Stimulated activated CD4-positive, alpha-beta T cell treated with anti-CD3 and anti-CD28 coated beads, Interleukin-1b, Interleukin-23, amount 100 ng/mL, for 4 hours (primary cell): ENCODE data around the gene ATG16L2.
"Not testable (repeated sequence)": the region's sequence is repeated elsewhere in the genome, so short reads cannot be mapped to it uniquely, and the experiment has no call there.

Experiments used
- DNase-seq, 2 donors: peaks; one replicate each; pipeline ENCODE4 v3.0.0-alpha.2; 2020; ENCODE audit warnings: low read depth in 2 of 2

Gene ATG16L2

GRCh38 chr11:72848846-72849466 is 34.7 kb downstream of the ATG16L2 start:
- DNase-seq, result peak in 1 of 2 donors; percentile 23

DNA sequence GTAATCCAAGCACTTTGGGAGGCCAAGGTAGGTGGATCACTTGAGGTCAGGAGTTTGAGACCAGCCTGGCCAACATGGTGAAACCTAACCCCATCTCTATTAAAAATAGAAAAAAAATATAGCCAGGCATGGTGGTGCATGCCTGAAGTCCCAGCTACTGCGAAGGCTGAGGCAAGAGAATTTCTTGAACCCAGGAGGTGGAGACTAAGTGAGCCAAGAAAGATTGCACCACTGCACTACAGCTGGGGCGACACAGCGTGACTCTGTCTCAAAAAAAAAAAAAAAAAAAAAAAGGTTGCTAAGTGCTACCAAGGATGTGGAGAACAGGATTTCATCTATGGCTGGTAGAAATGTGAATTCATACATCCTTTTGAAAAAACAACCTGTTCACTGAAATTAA is 36.6 kb downstream of the ATG16L2 start:
- DNase-seq, result no peak

DNA sequence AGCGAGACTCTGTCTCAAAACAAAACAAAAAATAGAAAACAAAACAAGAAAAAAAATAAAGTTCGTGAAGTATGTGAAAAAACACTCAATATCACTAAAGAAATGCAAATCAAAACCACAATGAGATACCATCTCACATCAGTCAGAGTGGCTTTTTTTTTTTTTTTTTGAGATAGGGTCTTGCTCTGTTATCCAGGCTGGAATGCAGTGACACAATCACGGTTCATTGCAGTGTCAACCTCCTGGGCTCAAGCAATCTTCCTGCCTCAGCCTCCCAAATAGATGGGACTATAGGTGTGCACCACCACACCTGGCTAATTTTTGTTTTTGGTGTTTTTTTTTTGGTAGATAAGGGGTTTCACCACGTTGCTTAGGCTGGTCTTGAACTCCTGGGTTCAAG is 37.5 kb downstream of the ATG16L2 start:
- DNase-seq, result no peak

GRCh38 chr11:72856065-72856464 is 41.9 kb downstream of the ATG16L2 start:
- no peak for DNase-seq

- DNase-seq, result no peak
Measured at GRCh38 chr11:72856551-72857345, 42.5 kb downstream of the ATG16L2 start.

GRCh38 chr11:72858267-72858666 is 44.1 kb downstream of the ATG16L2 start:
- DNase-seq, result not testable (repeated sequence)

DNA sequence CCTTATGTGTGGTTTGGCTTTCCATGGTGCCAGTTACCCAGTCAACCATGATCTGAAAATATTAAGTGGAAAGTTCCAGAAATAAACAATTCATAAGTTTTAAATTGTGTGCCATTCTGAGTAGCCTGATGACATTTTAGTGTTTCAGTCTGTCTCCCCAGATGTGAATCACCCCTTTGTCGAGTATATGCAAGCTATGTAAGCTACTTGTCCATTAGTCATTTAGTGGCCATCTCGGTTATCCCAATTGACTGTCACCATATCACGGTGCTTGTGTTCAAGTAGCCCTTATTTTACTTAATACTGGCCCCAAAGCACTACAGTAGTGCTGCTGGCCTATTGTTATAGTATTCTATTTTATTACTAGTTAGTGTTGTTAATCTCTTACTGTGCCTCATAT is 44.9 kb downstream of the ATG16L2 start:
- DNase-seq, result no peak

- DNase-seq, result no peak
Measured at GRCh38 chr11:72860010-72860409, 45.8 kb downstream of the ATG16L2 start.

- no peak for DNase-seq
Measured at GRCh38 chr11:72860592-72860991, 46.4 kb downstream of the ATG16L2 start.

DNA sequence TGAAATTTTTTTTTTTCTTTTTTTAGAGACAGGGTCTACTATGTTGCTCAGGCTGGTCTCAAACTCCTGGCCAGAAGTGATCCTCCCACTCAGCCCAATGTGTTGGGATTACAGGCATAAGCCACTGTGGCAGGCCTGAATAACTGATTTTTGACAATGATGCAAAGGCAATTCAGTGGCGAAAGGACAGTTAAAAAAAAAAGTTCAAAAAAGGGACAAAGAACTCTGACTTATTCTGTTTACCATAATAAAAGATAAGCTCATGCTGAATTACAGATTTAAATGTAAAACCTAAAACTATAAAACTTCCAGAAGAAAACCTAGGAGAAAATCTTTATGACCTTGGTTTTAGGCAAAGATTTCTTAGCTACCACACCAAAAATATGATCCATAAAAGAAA is 48.9 kb downstream of the ATG16L2 start:
- no peak for DNase-seq

DNA sequence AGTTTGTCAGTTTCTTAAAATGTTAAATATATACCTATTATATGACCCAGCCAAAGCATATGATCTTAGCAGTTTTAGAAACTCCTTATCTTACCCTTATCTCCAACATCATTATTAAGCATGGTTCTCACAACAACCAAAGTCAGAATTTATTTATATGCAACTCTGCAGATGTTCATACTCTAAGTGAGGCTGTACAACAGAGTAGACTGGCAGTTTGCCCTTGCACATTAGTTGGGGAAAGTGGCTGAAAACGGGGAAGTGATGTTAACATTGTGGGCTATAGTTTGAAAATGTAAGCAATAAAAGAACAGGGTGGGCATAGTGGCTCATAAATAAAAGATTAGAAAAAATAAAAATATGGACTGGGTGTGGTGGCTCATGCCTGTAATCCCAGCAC is 49.7 kb downstream of the ATG16L2 start:
- no peak for DNase-seq

GRCh38 chr11:72864702-72865655 is 50.8 kb downstream of the ATG16L2 start:
- DNase-seq, result no peak

GRCh38 chr11:72867970-72868369 is 53.8 kb downstream of the ATG16L2 start:
- no peak for DNase-seq

DNA sequence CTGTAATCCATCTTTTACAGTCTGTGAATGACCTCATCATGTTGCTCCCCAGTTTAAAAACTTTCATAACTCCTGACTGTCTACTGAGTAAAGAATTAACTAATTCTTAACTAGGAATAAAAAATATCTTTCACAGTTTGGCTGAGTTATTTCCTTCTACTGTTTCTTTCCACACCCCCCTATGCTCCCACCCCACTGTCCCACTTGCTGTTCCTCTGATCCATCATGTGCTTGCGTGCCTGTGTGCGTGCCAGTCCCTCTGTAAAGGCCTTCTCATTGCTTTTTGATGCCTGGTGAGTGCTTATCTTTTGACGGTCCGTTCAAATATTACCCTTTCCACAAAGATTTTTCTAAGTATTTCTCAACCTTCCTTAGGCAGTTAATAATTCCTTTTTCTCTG is 55.6 kb downstream of the ATG16L2 start:
- no peak for DNase-seq

DNA sequence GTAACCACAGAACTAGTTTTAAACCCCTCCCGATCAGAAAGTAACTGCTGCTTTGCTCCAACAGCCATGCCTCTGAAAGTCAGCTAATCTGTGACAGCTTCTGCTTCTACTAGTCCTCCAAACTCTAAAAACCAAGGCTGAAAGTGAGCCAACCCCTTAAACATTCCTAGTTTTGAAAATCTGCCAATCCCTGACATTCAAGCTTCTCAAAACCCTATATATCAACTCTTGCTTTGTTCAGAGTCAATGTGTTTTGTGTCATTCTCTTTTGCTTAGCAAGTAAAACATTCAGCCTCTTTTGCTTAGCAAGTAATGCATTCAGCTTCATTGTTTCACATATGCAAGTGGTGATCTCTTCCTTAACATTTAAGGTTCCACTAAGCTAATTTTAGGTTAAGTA is 56.9 kb downstream of the ATG16L2 start:
- DNase-seq, result no peak

- no peak for DNase-seq
Measured at GRCh38 chr11:72872012-72872411, 57.8 kb downstream of the ATG16L2 start.

DNA sequence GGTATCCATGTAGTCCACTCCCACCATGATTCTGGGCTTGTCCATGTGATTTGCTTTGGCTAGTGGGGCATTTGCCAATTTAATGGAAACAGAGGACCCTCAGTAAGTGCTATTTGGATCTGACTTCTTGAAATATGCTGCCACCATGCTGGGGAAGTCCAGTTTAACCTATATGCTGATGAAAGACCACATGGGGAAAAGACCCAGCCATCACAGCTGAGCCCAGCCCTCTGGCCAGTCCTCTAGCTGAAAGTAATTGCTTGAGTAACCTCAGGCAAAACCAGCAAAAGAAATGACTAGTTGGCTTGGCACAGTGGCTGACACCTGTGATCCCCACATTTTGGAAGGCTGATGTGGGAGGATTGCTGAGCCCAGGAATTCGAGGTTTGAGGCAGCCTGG is 61.5 kb downstream of the ATG16L2 start:
- DNase-seq, result no peak

DNA sequence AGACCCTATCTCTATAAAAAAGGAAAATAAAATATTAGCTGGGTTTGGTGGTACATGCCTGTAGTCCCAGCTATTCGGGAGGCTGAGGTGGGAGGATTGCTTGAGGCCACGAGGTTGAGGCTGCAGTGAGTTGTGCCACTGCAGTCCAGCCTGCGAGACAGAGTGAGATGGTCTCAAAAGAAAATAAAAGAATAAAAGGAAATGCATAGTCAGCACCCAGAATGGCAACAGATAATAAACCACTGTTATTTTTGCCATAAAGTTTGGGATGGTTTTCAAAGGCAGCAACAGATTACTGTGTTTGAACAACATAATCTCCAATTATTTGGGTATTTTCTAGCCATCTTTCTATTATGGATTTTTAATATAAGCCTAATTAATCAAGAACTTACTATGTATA is 61.9 kb downstream of the ATG16L2 start:
- DNase-seq, result no peak
